Measurements from ENCODE around the gene PTPRG.

DNA sequence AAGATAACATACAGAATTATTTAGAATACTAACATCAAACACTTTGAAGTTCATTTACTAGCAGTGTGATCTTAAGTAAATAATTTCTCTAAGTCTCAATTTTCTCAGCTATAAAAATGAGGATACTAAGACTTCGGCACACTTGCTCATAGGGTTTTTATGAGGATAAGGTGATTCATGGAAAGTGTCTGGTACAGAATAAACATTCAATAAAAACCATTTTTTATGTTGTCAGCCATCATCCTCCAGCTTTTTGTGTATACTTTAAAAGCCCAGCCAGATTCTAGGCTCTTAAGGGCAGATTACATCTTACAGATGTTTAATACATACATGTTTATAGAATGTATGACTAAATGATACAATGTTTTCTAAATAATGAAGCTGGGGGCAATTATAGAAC, 755.2 kb downstream of the PTPRG start:
- no peak for TF ChIP-seq FOXM1 (IDR thresholded peaks at IDR 0.05; ENCODE audit: borderline replicate concordance, low read depth)
- TF ChIP-seq, protein P1, sequence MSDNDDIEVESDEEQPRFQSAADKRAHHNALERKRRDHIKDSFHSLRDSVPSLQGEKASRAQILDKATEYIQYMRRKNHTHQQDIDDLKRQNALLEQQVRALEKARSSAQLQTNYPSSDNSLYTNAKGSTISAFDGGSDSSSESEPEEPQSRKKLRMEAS (IDR thresholded peaks at IDR 0.05): no peak
- no peak for TF ChIP-seq EGR1 (IDR thresholded peaks at IDR 0.05)
- TF ChIP-seq TCF12 (IDR thresholded peaks at IDR 0.05; ENCODE audit: low read depth): no peak
